Heart right ventricle (tissue), 16 donors: ENCODE measurements around the gene GSE1. TPM values are rescaled to one million over a fixed set of nuclear protein-coding genes. Genes with fewer than 3 reads are reported as not detected.
A peak's percentile ranks its signal among the peaks of the same experiment; 100 is the strongest.

Source experiments
- ATAC-seq, 8 donors: fragments of 200-7000 bp; cut with Tn5 transposase; one replicate each; pipeline ENCODE4 v1.9.1; 2020; ENCODE audit warnings: mild to moderate bottlenecking in 8 of 8, moderate library complexity in 8 of 8, moderate number of reproducible peaks in 1 of 8
- DNase-seq, 2 donors: peaks; one replicate each; pipeline ENCODE4 v3.0.0-alpha.2; 2020
- H3K27ac ChIP-seq, 10 donors: fragments of 200-600 bp; sonication (generic) in 2 of 10; one replicate each; pipeline versions ENCODE4 v1.5.0 to v1.8.0; 2020 to 2022; ENCODE audit warnings: mild to moderate bottlenecking in 3 of 10
- H3K27me3 ChIP-seq, 7 donors: fragments of 200-600 bp; one replicate each; pipeline ENCODE4 v1.8.0; 2021 to 2022; ENCODE audit warnings: mild to moderate bottlenecking in 2 of 7
- H3K36me3 ChIP-seq, 9 donors: fragments of 200-600 bp; sonication (generic) in 1 of 9; one replicate each; pipeline versions ENCODE4 v1.5.0 to v1.8.0; 2020 to 2022; ENCODE audit warnings: mild to moderate bottlenecking in 2 of 9
- H3K4me1 ChIP-seq, 9 donors: fragments of 200-600 bp; sonication (generic) in 1 of 9; one replicate each; pipeline versions ENCODE4 v1.5.0 to v1.8.0; 2020 to 2022; ENCODE audit warnings: mild to moderate bottlenecking in 4 of 9
- H3K4me3 ChIP-seq, 10 donors: fragments of 200-600 bp; sonication (generic) in 2 of 10; one replicate each; pipeline versions ENCODE4 v1.5.0 to v1.8.0; 2020 to 2022; ENCODE audit warnings: mild to moderate bottlenecking in 7 of 10, moderate library complexity in 2 of 10
- H3K9me3 ChIP-seq, 11 donors: fragments of 200-600 bp in 10 of 11; sonication (generic) in 2 of 11; one replicate each; pipeline versions ENCODE4 v1.5.0 to v1.8.0; 2013 to 2022; ENCODE audit warnings: mild to moderate bottlenecking in 2 of 11, control low read depth in 1 of 11, moderate library complexity in 1 of 11
- WGBS, 2 donors: extraction: QIAGEN DNeasy Blood & Tissue Kit; methylation state at CpG; one replicate each; pipeline ENCODE4 v1.1.7; 2013; ENCODE audit warnings: inconsistent platforms in 1 of 2; 5-methylcytosine and 5-hydroxymethylcytosine counted together
- intact Hi-C, 10 donors: fragments of 100-400 bp; cut with DNase I; formaldehyde crosslinking; loops; one replicate each; pipeline versions ENCODE4 v1.11.1 to v1.14.2; 2022
- polyA plus RNA-seq, 2 donors: library from polyadenylated mRNA; stranded (reverse); fragments of 200-250 nt; gene quantifications; one replicate each; pipeline ENCODE4 v1.2.3, GENCODE V29; 2013
- total RNA-seq, 10 donors: library from RNA; stranded (reverse); fragmentation: NEBNext Ultra II Directional in 3 of 10; extraction: Animal tissue kit (Norgen Biotek cat#: 25700) in 3 of 10; gene quantifications; one replicate each; pipeline versions ENCODE4 v1.2.1 to v1.2.4, GENCODE V29; 2021 to 2023
- TF ChIP-seq, protein P1 (sequence below), 9 donors: fragments of 200-600 bp; sonication (generic) in 2 of 9; IDR thresholded peaks; one replicate each; pipeline versions ENCODE4 v1.5.0 to v1.8.0; 2021 to 2022; ENCODE audit warnings: antibody characterized with exemption in 9 of 9, mild to moderate bottlenecking in 5 of 9, moderate library complexity in 1 of 9
- donor health status: Arrhythmogenic right ventricular cardiomyopathy.
- donor health status: ischemic (EF 13 %, LVEDD 7.1; RV severe dilation, severe dysfunction).
- donor health status: healthy with polysubstance abuse.
- donor health status: DM: no; HTN: yes; CAD: no.
- donor health status: DM: no; HTN: no; CAD: no.
- donor health status: ischemic (EF 25% LVEDD 6.9; RV normal size, moderate dysfunction).
- donor health status: ischemic (EF 25% LVEDD 5.7; RV mildly dilated, moderate dysfunction).
- donor health status: healthy.
- donor health status: DM: yes; HTN: yes; CAD: no.
- donor health status: Ischemic cardiomyopathy.
- donor health status: ischemic (EF 35%, LVEDD 5.7; RV mildly dilated, moderate dysfunction).
- donor health status: nonischemic (EF 11% LVEDD 7.7; RV severe dilation, severe dysfunction).
- donor health status: DM: yes; HTN: yes; CAD: no.
- donor health status: PGD.
- donor health status: ischemic (EF 29% LVEDD 5.4; RV normal size, mild dysfunction).
- donor health status: nonischemic (EF 23%, LVEDD 6.1; RV moderate dilation, normal function).

Gene GSE1
- total and polyA plus RNA-seq, 12 donors, result 15.6 to 53.2 (median 32.6) TPM

DNA sequence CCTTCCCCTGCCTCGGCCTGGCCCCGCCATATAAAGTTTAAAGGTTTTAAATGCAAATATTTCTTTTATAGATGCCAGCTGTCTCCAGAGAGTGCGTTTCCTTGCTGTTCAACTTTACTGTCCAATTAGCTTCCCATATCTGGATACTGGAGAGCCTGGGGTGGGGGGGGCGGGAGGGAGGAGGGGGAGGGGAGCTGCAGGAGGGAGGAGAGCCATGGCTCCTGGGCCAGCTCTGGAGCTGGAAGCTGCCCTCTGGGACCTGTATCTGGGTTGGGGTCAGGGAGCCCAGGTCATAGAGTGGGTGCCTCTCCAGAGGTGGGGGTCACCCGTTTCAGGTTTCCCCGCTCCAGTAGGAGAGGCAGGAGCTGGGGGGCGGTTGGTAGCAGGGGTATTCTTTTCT, 6.2 kb upstream of the GSE1 start:
- TF ChIP-seq, protein P1, sequence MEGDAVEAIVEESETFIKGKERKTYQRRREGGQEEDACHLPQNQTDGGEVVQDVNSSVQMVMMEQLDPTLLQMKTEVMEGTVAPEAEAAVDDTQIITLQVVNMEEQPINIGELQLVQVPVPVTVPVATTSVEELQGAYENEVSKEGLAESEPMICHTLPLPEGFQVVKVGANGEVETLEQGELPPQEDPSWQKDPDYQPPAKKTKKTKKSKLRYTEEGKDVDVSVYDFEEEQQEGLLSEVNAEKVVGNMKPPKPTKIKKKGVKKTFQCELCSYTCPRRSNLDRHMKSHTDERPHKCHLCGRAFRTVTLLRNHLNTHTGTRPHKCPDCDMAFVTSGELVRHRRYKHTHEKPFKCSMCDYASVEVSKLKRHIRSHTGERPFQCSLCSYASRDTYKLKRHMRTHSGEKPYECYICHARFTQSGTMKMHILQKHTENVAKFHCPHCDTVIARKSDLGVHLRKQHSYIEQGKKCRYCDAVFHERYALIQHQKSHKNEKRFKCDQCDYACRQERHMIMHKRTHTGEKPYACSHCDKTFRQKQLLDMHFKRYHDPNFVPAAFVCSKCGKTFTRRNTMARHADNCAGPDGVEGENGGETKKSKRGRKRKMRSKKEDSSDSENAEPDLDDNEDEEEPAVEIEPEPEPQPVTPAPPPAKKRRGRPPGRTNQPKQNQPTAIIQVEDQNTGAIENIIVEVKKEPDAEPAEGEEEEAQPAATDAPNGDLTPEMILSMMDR (IDR thresholded peaks at IDR 0.05), result no peak
- DNase-seq, result no peak
- Histone ChIP-seq H3K9me3 (no peaks in the 10 kb centered on the region), H3K27me3 (no peaks in the 10 kb centered on the region), H3K4me1 (peaks cover 18 to 54% (median 35%) of the 10 kb centered on the region in 9 donors), H3K36me3 (no peaks in the 10 kb centered on the region), H3K27ac (no peak overlapping the region), H3K4me3 (peak overlapping the region in 1 of 10 donors; percentile 12)
- intact Hi-C loops, result loop anchor here in 6 of 10 donors (5.0 to 10.0 kb wide), 6 partner anchors 40 to 292 kb away; no protein-coding TSS in a partner anchor
- WGBS, 2 donors, result 53 to 59% methylated on average over 6 to 7 of the region's 7 CpGs
- ATAC-seq, result no peak

DNA sequence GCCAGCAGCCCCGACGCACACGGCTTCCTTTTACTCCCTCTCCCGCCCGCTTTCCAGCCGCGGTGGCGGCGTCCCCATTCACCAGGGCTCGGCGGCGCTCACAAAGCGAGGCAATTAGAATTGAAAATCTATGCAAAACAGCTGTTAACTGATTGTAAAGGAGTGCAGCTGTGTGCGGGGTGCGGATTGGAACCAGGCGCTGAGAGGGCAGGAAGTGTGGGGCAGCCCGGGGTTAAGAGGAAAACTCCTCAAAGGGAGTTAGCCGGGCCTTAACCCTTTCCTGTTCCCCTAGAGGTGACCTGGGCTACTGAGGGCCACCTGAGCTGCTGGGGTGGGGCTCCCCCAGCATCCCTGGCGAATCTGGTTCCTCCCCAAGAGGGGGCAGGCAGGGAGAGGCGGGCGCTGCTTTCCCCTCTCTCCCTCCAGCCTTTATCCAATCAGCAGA, 5.8 kb upstream of the GSE1 start:
- TF ChIP-seq, protein P1 (IDR thresholded peaks at IDR 0.05), result no peak
- ATAC-seq (no peak), DNase-seq (no peak)
- H3K36me3 ChIP-seq, result no peaks in the 10 kb centered on the region
- H3K9me3 ChIP-seq, result no peaks in the 10 kb centered on the region
- H3K27me3 ChIP-seq, result no peaks in the 10 kb centered on the region
- no peak overlapping the region for H3K27ac ChIP-seq
- peak overlapping the region in 1 of 10 donors; percentile 12 for H3K4me3 ChIP-seq
- 35 to 36% methylated on average over 21 of the region's 21 CpGs for WGBS, 2 donors
- intact Hi-C loops, result loop anchor here in 6 of 10 donors (5.0 to 10.0 kb wide), 6 partner anchors 40 to 293 kb away; no protein-coding TSS in a partner anchor
- peaks cover 16 to 54% (median 35%) of the 10 kb centered on the region in 9 donors for H3K4me1 ChIP-seq

DNA sequence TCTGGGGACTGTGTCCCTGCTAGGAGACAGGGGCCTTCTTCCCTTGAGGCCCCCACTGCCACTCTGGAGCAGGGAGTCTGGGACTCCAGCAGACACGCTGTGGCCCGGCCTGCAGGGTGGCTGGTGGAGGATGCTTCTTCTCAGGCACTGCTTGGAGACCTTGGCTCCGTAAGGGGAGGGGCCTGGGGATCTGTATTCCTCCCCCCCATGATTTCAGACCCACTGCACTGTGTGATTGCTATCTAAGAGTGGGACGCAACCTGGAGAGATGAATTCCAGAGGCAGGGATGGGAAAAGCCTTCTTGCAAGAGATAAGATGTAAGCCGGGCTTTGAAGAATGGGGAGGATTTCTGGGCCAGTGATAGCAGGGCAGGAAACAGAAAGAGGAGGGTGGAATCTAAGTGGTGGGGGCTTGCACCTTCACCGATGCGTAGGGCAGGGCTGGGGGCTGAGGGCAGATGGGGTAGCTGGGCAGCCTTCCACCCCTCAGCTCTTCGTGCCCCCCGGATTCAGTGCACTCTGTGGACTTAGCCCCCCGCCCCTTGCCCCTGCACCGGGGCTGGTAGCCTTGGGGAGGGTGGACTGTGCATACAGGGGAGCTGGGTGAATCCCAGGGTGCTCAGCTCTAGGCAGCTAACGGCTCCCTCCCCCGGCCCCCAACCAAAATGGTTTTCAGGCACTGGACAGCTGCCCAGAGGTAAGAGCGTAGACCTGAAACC, 5.2 kb upstream of the GSE1 start:
- no peak for DNase-seq
- TF ChIP-seq, protein P1 (IDR thresholded peaks at IDR 0.05), result no peak
- intact Hi-C loops, result loop anchor here in 6 of 10 donors (5.0 to 10.0 kb wide), 6 partner anchors 41 to 293 kb away; no protein-coding TSS in a partner anchor
- Histone ChIP-seq H3K27me3 (no peaks in the 10 kb centered on the region), H3K4me3 (no peak overlapping the region), H3K27ac (no peak overlapping the region), H3K36me3 (no peaks in the 10 kb centered on the region), H3K4me1 (peaks cover 15 to 54% (median 40%) of the 10 kb centered on the region in 9 donors), H3K9me3 (no peaks in the 10 kb centered on the region)
- no peak for ATAC-seq
- WGBS, 2 donors, result 81 to 84% methylated on average over 14 of the region's 14 CpGs

DNA sequence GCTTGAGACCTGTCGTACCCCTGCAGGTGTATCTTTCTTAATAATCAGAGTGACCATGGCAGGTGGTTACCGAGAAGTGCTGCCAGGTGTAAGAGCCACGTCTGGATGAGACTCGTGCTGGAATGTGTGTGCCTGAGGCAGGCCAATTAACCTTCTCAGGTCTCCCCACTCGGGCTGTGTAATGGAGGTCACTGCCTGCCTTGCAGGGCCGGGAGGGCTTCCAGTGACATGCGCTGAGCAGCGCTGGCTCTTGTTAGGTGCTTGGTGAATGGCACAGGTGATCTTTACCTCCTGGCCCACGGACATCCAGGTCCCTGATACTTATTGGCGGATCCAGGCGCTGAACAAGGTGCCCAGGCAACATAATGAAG, 4.6 kb upstream of the GSE1 start:
- no peak overlapping the region for H3K4me3 ChIP-seq
- intact Hi-C loops, result loop anchor here in 6 of 10 donors (5.0 to 10.0 kb wide), 6 partner anchors 41 to 294 kb away; no protein-coding TSS in a partner anchor
- H3K36me3 ChIP-seq, result no peaks in the 10 kb centered on the region
- 84 to 86% methylated on average over 11 of the region's 11 CpGs for WGBS, 2 donors
- ATAC-seq (no peak), DNase-seq (no peak)
- TF ChIP-seq, protein P1 (IDR thresholded peaks at IDR 0.05), result no peak
- no peaks in the 10 kb centered on the region for H3K27me3 ChIP-seq
- no peaks in the 10 kb centered on the region for H3K9me3 ChIP-seq
- no peak overlapping the region for H3K27ac ChIP-seq
- peaks cover 15 to 52% (median 39%) of the 10 kb centered on the region in 9 donors for H3K4me1 ChIP-seq
